Measurements from ENCODE around the gene MAEL. TPM values are rescaled to one million over a fixed set of nuclear protein-coding genes. Genes with fewer than 3 reads are reported as not detected.

The MAEL gene
- total RNA-seq, 1 experiment from 2014 or later: not detected

- BruUV-seq (replicated peaks): no TSS peak
- CTCF ChIA-PET: no interaction called here
Measured at GRCh38 chr1:166951050-166951449, 38.0 kb upstream of the MAEL start.

GRCh38 chr1:166952002-166952746, 36.9 kb upstream of the MAEL start:
- no peaks in the 10 kb centered on the region for H3K4me1 ChIP-seq (ENCODE audit: control insufficient read depth, insufficient read depth, low read length)
- no peak overlapping the region for H3K27ac ChIP-seq (ENCODE audit: low read length)
- ATAC-seq: no peak
- TF ChIP-seq REST (IDR thresholded peaks at IDR 0.05; ENCODE audit: insufficient read depth in 1 of 2, low read depth in 2 of 2, low read length in 1 of 2): no peak
- TF ChIP-seq SIN3A (IDR thresholded peaks at IDR 0.05; ENCODE audit: borderline replicate concordance, insufficient read depth, low read depth, low read length): no peak
- TF ChIP-seq TCF7L2 (IDR thresholded peaks at IDR 0.05; ENCODE audit: low read depth, low read length): no peak
- TF ChIP-seq POLR2AphosphoS5 (IDR thresholded peaks at IDR 0.05; ENCODE audit: low read depth, low read length): no peak
- TF ChIP-seq CTCF (IDR thresholded peaks at IDR 0.05): no peak
- peaks cover 23% of the 10 kb centered on the region for H3K27me3 ChIP-seq (ENCODE audit: control insufficient read depth, insufficient read depth, low read length)
- H3K9me3 ChIP-seq (ENCODE audit: control insufficient read depth, insufficient read depth, low read depth, low read length): no peaks in the 10 kb centered on the region
- CTCF ChIA-PET: no interaction called here
- no peak for DNase-seq (ENCODE audit: low read depth, low spot score)
- intact Hi-C loops (cut with micrococcal nuclease; ENCODE audit: unreplicated experiment) (no loop called here), in situ Hi-C loops (cut with HindIII; ENCODE audit: low pct_unique_long_range_greater_than_20kb, low sequenced_read_pairs) (no loop called here)
- no peak overlapping the region for H3K4me3 ChIP-seq (ENCODE audit: low read depth in 2 of 2, low read length in 2 of 2)
- POLR2A ChIA-PET: no interaction called here
- BruUV-seq (replicated peaks): no TSS peak
- H3K36me3 ChIP-seq (ENCODE audit: control insufficient read depth, insufficient read depth, low read length): no peaks in the 10 kb centered on the region

More at GRCh38 chr1:166951050-166951449, 38.0 kb upstream of the MAEL start:
- H3K4me3 ChIP-seq (ENCODE audit: low read depth in 2 of 2, low read length in 2 of 2): no peak overlapping the region
- H3K27me3 ChIP-seq (ENCODE audit: control insufficient read depth, insufficient read depth, low read length): peaks cover 26% of the 10 kb centered on the region
- DNase-seq (ENCODE audit: low read depth, low spot score): no peak
- intact Hi-C loops (cut with micrococcal nuclease; ENCODE audit: unreplicated experiment): no loop called here
- H3K36me3 ChIP-seq (ENCODE audit: control insufficient read depth, insufficient read depth, low read length): no peaks in the 10 kb centered on the region
- H3K27ac ChIP-seq (ENCODE audit: low read length): no peak overlapping the region
- in situ Hi-C loops (cut with HindIII; ENCODE audit: low pct_unique_long_range_greater_than_20kb, low sequenced_read_pairs): no loop called here
- TF ChIP-seq REST (IDR thresholded peaks at IDR 0.05; ENCODE audit: insufficient read depth in 1 of 2, low read depth in 2 of 2, low read length in 1 of 2) (no peak), TCF7L2 (IDR thresholded peaks at IDR 0.05; ENCODE audit: low read depth, low read length) (no peak)
- no peak for ATAC-seq
- H3K9me3 ChIP-seq (ENCODE audit: control insufficient read depth, insufficient read depth, low read depth, low read length): no peaks in the 10 kb centered on the region
- no peaks in the 10 kb centered on the region for H3K4me1 ChIP-seq (ENCODE audit: control insufficient read depth, insufficient read depth, low read length)
- POLR2A ChIA-PET: no interaction called here

Data from Panc1 (cell line).